Upper lobe of right lung (tissue), 1 donor: ENCODE data around the gene MUSTN1. TPM values are rescaled to one million over a fixed set of nuclear protein-coding genes. Genes with fewer than 3 reads are reported as not detected.

ENCODE experiments used
- ATAC-seq: fragments of 200-7000 bp; cut with Tn5 transposase; one replicate; pipeline ENCODE4 v1.9.1; 2020; ENCODE audit warnings: mild to moderate bottlenecking, moderate library complexity
- DNase-seq: peaks from one replicate; pipeline ENCODE4 v3.0.0-alpha.2; 2020
- H3K27ac ChIP-seq: fragments of 200-600 bp; one replicate; pipeline ENCODE4 v1.8.0; 2022
- H3K27me3 ChIP-seq: fragments of 200-600 bp; one replicate; pipeline ENCODE4 v1.8.0; 2022; ENCODE audit warnings: mild to moderate bottlenecking
- H3K36me3 ChIP-seq: fragments of 200-600 bp; one replicate; pipeline ENCODE4 v1.8.0; 2022
- H3K4me1 ChIP-seq: fragments of 200-600 bp; one replicate; pipeline ENCODE4 v1.8.0; 2022
- H3K4me3 ChIP-seq: fragments of 200-600 bp; one replicate; pipeline ENCODE4 v1.8.0; 2022; ENCODE audit warnings: mild to moderate bottlenecking
- H3K9me3 ChIP-seq: fragments of 200-600 bp; one replicate; pipeline ENCODE4 v1.8.0; 2022
- CTCF ChIP-seq: fragments of 200-600 bp; IDR thresholded peaks from one replicate; pipeline ENCODE4 v1.8.0; 2022; ENCODE audit warnings: antibody characterized with exemption
- intact Hi-C: fragments of 100-400 bp; cut with DNase I; formaldehyde crosslinking; loops from one replicate; pipeline ENCODE4 v1.11.0; 2022
- total RNA-seq: library from RNA; stranded (reverse); fragmentation: NEBNext Ultra II Directional; extraction: Animal tissue kit (Norgen Biotek cat#: 25700); gene quantifications from one replicate; pipeline ENCODE4 v1.2.1, GENCODE V29; 2021
- donor health status: DM: no; HTN: yes; CAD: no; lungs with severe emphysema.

MUSTN1 gene
- total RNA-seq, 1 donor from 2014 or later: 5.4 TPM

- Histone ChIP-seq H3K27me3 (no peaks in the 10 kb centered on the region), H3K27ac (peak overlapping the region; percentile 58), H3K4me1 (peaks cover 33% of the 10 kb centered on the region), H3K4me3 (no peak overlapping the region), H3K36me3 (peaks cover 38% of the 10 kb centered on the region), H3K9me3 (no peaks in the 10 kb centered on the region)
- intact Hi-C loops: no loop called here
- no peak for TF ChIP-seq CTCF
- ATAC-seq (no peak), DNase-seq (no peak)
Observed at GRCh38 chr3:52846432-52846965, 11.7 kb upstream of the MUSTN1 start.

GRCh38 chr3:52845691-52846431 lies 11.0 kb upstream of the MUSTN1 start:
- H3K36me3 ChIP-seq: peaks cover 41% of the 10 kb centered on the region
- no peaks in the 10 kb centered on the region for H3K27me3 ChIP-seq
- no peaks in the 10 kb centered on the region for H3K9me3 ChIP-seq
- peak; percentile 53 for TF ChIP-seq CTCF
- H3K4me1 ChIP-seq: peaks cover 33% of the 10 kb centered on the region
- H3K27ac ChIP-seq: peak overlapping the region; percentile 58
- no peak for DNase-seq
- peak; percentile 14 for ATAC-seq
- no peak overlapping the region for H3K4me3 ChIP-seq
- intact Hi-C loops: no loop called here

- peaks cover 33% of the 10 kb centered on the region for H3K4me1 ChIP-seq
- no peaks in the 10 kb centered on the region for H3K27me3 ChIP-seq
- DNase-seq: no peak
- no peak overlapping the region for H3K4me3 ChIP-seq
- H3K27ac ChIP-seq: peak overlapping the region; percentile 58
- H3K9me3 ChIP-seq: no peaks in the 10 kb centered on the region
- intact Hi-C loops: no loop called here
- peak; percentile 39 for ATAC-seq
- peaks cover 47% of the 10 kb centered on the region for H3K36me3 ChIP-seq
- TF ChIP-seq CTCF: no peak
Observed at GRCh38 chr3:52845157-52845556, 10.3 kb upstream of the MUSTN1 start.

- intact Hi-C loops: no loop called here
- no peak overlapping the region for H3K4me3 ChIP-seq
- peaks cover 33% of the 10 kb centered on the region for H3K4me1 ChIP-seq
- peak overlapping the region; percentile 60 for H3K27ac ChIP-seq
- DNase-seq (no peak), ATAC-seq (peak; percentile 16)
- no peaks in the 10 kb centered on the region for H3K9me3 ChIP-seq
- H3K27me3 ChIP-seq: no peaks in the 10 kb centered on the region
- no peak for TF ChIP-seq CTCF
- H3K36me3 ChIP-seq: peaks cover 46% of the 10 kb centered on the region
Observed at GRCh38 chr3:52844290-52844975, 9.6 kb upstream of the MUSTN1 start.

GRCh38 chr3:52843881-52844280 lies 9.1 kb upstream of the MUSTN1 start:
- TF ChIP-seq CTCF: no peak
- H3K27me3 ChIP-seq: no peaks in the 10 kb centered on the region
- H3K4me3 ChIP-seq: no peak overlapping the region
- peak overlapping the region; percentile 60 for H3K27ac ChIP-seq
- ATAC-seq: no peak
- no peaks in the 10 kb centered on the region for H3K9me3 ChIP-seq
- H3K4me1 ChIP-seq: peaks cover 33% of the 10 kb centered on the region
- intact Hi-C loops: no loop called here
- peaks cover 40% of the 10 kb centered on the region for H3K36me3 ChIP-seq
- no peak for DNase-seq
